Heart left ventricle (tissue), 13 donors: ENCODE results near the gene P2RX6.

ENCODE experiments used
- POLR2A ChIP-seq, 2 donors: fragments of 450-650 bp; IDR thresholded peaks; one replicate each; pipeline ENCODE4 v1.6.1; 2017; ENCODE audit warnings: antibody characterized with exemption in 2 of 2, mild to moderate bottlenecking in 2 of 2, moderate library complexity in 2 of 2
- TF ChIP-seq, protein P1 (sequence below), 12 donors: fragments of 200-600 bp; sonication (generic) in 4 of 12; IDR thresholded peaks; one replicate each; pipeline versions ENCODE4 v1.5.0 to v1.8.0; 2018 to 2022; ENCODE audit warnings: antibody characterized with exemption in 12 of 12, mild to moderate bottlenecking in 5 of 12
- donor health status: ischemic (EF 13 %, LVEDD 7.1; RV severe dilation, severe dysfunction).
- donor health status: DM: no; HTN: yes; CAD: no.
- donor health status: DM: no; HTN: no; CAD: no.
- donor health status: ischemic (EF 25% LVEDD 6.9; RV normal size, moderate dysfunction).
- donor health status: ischemic (EF 25% LVEDD 5.7; RV mildly dilated, moderate dysfunction).
- donor health status: ischemic (EF 35%, LVEDD 5.7; RV mildly dilated, moderate dysfunction).
- donor health status: nonischemic (EF 11% LVEDD 7.7; RV severe dilation, severe dysfunction).
- donor health status: DM: yes; HTN: yes; CAD: no.
- donor health status: PGD.
- donor health status: ischemic (EF 29% LVEDD 5.4; RV normal size, mild dysfunction).
- donor health status: nonischemic (EF 23%, LVEDD 6.1; RV moderate dilation, normal function).

GRCh38 chr22:21020802-21021429, 6.0 kb downstream of the P2RX6 start:
- TF ChIP-seq, protein P1, sequence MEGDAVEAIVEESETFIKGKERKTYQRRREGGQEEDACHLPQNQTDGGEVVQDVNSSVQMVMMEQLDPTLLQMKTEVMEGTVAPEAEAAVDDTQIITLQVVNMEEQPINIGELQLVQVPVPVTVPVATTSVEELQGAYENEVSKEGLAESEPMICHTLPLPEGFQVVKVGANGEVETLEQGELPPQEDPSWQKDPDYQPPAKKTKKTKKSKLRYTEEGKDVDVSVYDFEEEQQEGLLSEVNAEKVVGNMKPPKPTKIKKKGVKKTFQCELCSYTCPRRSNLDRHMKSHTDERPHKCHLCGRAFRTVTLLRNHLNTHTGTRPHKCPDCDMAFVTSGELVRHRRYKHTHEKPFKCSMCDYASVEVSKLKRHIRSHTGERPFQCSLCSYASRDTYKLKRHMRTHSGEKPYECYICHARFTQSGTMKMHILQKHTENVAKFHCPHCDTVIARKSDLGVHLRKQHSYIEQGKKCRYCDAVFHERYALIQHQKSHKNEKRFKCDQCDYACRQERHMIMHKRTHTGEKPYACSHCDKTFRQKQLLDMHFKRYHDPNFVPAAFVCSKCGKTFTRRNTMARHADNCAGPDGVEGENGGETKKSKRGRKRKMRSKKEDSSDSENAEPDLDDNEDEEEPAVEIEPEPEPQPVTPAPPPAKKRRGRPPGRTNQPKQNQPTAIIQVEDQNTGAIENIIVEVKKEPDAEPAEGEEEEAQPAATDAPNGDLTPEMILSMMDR (IDR thresholded peaks at IDR 0.05), result peak in 4 of 12 donors; percentile 7 to 26 (median 17)
- no peak for TF ChIP-seq POLR2A (IDR thresholded peaks at IDR 0.05)
